H9 (cell line): ENCODE results near the gene MICA. TPM values are rescaled to one million over a fixed set of nuclear protein-coding genes. Genes with fewer than 3 reads are reported as not detected.
"Not testable (repeated sequence)": the region's sequence is repeated elsewhere in the genome, so short reads cannot be mapped to it uniquely, and the experiment has no call there.

Experiments used
- DNase-seq: peaks from one replicate; pipeline ENCODE4 v3.0.0-alpha.2; 2017
- H2AFZ ChIP-seq: one replicate; pipeline ENCODE4 v1.6.1; 2013; ENCODE audit warnings: mild to moderate bottlenecking, low read length, control low read depth, moderate library complexity
- H2AK5ac ChIP-seq: 2 replicates; pipeline ENCODE4 v1.6.1; 2013; ENCODE audit warnings: low read length, control low read depth, mixed read lengths; ENCODE audit not compliant: insufficient read length
- H2BK120ac ChIP-seq: one replicate; pipeline ENCODE4 v1.6.1; 2013; ENCODE audit warnings: low read depth, mild to moderate bottlenecking, low read length, control low read depth, inconsistent platforms; ENCODE audit not compliant: poor library complexity, severe bottlenecking
- H2BK12ac ChIP-seq: 2 replicates; pipeline ENCODE4 v1.6.1; 2013; ENCODE audit warnings: low read length, control low read depth, mixed read lengths, low read depth; ENCODE audit not compliant: insufficient read length
- H2BK15ac ChIP-seq: 2 replicates; pipeline ENCODE4 v1.6.1; 2013; ENCODE audit warnings: low read depth, low read length, control low read depth
- H2BK20ac ChIP-seq: one replicate; pipeline ENCODE4 v1.6.1; 2013; ENCODE audit warnings: low read depth, mild to moderate bottlenecking, low read length, control low read depth, inconsistent platforms; ENCODE audit not compliant: poor library complexity, severe bottlenecking
- H2BK5ac ChIP-seq: 2 replicates; pipeline ENCODE4 v1.6.1; 2013; ENCODE audit warnings: low read length, control low read depth, mixed read lengths; ENCODE audit not compliant: insufficient read length
- H3K14ac ChIP-seq: 2 replicates; pipeline ENCODE4 v1.6.1; 2013; ENCODE audit warnings: low read length, control low read depth; ENCODE audit not compliant: insufficient read depth
- H3K18ac ChIP-seq: 2 replicates; pipeline ENCODE4 v1.6.1; 2013; ENCODE audit warnings: low read depth, mild to moderate bottlenecking, mixed read lengths, low read length, control low read depth; ENCODE audit not compliant: insufficient read length
- H3K23ac ChIP-seq: 2 replicates; pipeline ENCODE4 v1.6.1; 2013; ENCODE audit warnings: low read length, control low read depth, mixed read lengths, low read depth; ENCODE audit not compliant: insufficient read length
- H3K23me2 ChIP-seq: 2 replicates; pipeline ENCODE4 v1.6.1; 2013; ENCODE audit warnings: low read depth, mild to moderate bottlenecking, mixed read lengths, low read length, control low read depth; ENCODE audit not compliant: insufficient read length, poor library complexity, severe bottlenecking
- H3K27ac ChIP-seq: 2 replicates; pipeline ENCODE4 v1.5.1; 2013; ENCODE audit warnings: low read length, control low read depth, mixed read lengths, low read depth; ENCODE audit not compliant: insufficient read length
- H3K27me3 ChIP-seq: 2 replicates; pipeline ENCODE4 v1.6.1; 2013; ENCODE audit warnings: low read length, control low read depth, inconsistent platforms; ENCODE audit not compliant: insufficient read depth
- H3K4ac ChIP-seq: 2 replicates; pipeline ENCODE4 v1.6.1; 2013; ENCODE audit warnings: low read depth, mild to moderate bottlenecking, control low read depth, inconsistent platforms, low read length, moderate library complexity
- H3K4me1 ChIP-seq: 2 replicates; pipeline ENCODE4 v1.6.1; 2013; ENCODE audit warnings: low read length, control low read depth, inconsistent platforms; ENCODE audit not compliant: insufficient read depth
- H3K4me2 ChIP-seq: 2 replicates; pipeline ENCODE4 v1.6.1; 2013; ENCODE audit warnings: low read length, control low read depth, mixed read lengths; ENCODE audit not compliant: insufficient read length, insufficient read depth
- H3K56ac ChIP-seq: 2 replicates; pipeline ENCODE4 v1.6.1; 2013; ENCODE audit warnings: low read depth, mild to moderate bottlenecking, mixed read lengths, low read length, control low read depth; ENCODE audit not compliant: insufficient read length
- H3K79me1 ChIP-seq: 2 replicates; pipeline ENCODE4 v1.6.1; 2013; ENCODE audit warnings: low read depth, mild to moderate bottlenecking, moderate library complexity, low read length, control low read depth, inconsistent platforms; ENCODE audit not compliant: insufficient read depth, poor library complexity, severe bottlenecking
- H3K79me2 ChIP-seq: 2 replicates; pipeline ENCODE4 v1.6.1; 2013; ENCODE audit warnings: low read length, control low read depth, inconsistent platforms; ENCODE audit not compliant: insufficient read depth
- H3K9ac ChIP-seq: 2 replicates; pipeline ENCODE4 v1.6.1; 2013; ENCODE audit warnings: low read length, control low read depth, mixed read lengths; ENCODE audit not compliant: insufficient read length; ENCODE audit errors: extremely low read depth
- H3K9me3 ChIP-seq: one replicate; pipeline ENCODE4 v1.6.1; 2013; ENCODE audit warnings: low read depth, low read length, inconsistent platforms; ENCODE audit not compliant: control insufficient read depth
- H3T11ph ChIP-seq: one replicate; pipeline ENCODE4 v1.6.1; 2013; ENCODE audit warnings: mild to moderate bottlenecking, low read length, control low read depth, inconsistent platforms
- H4K20me1 ChIP-seq: one replicate; pipeline ENCODE4 v1.6.1; 2013; ENCODE audit not compliant: control insufficient read depth, insufficient read length, insufficient read depth
- H4K5ac ChIP-seq: 2 replicates; pipeline ENCODE4 v1.6.1; 2013; ENCODE audit warnings: low read depth, mild to moderate bottlenecking, mixed read lengths, low read length, control low read depth; ENCODE audit not compliant: insufficient read length
- H4K8ac ChIP-seq: replicated peaks from 2 replicates; pipeline ENCODE4 v1.6.1; 2013; ENCODE audit warnings: low read length, control low read depth, mixed read lengths, low read depth; ENCODE audit not compliant: insufficient read length
- H4K91ac ChIP-seq: 2 replicates; pipeline ENCODE4 v1.6.1; 2013; ENCODE audit warnings: low read depth, mild to moderate bottlenecking, moderate library complexity, mixed read lengths, low read length, control low read depth; ENCODE audit not compliant: insufficient read length
- H3K27ac Mint-ChIP-seq, 3 experiments: 2 replicates in 2 of 3; 3 replicates in 1 of 3; pipeline ENCODE4 v1.8.0; 2020 to 2021; ENCODE audit warnings: mixed read lengths in 3 of 3, mild to moderate bottlenecking in 1 of 3, moderate library complexity in 1 of 3
- H3K27me3 Mint-ChIP-seq: 2 replicates; pipeline ENCODE4 v1.8.0; 2021; ENCODE audit warnings: low read depth, mild to moderate bottlenecking, moderate library complexity, mixed read lengths
- H3K36me3 Mint-ChIP-seq, 3 experiments: 2 replicates in 2 of 3; 3 replicates in 1 of 3; pipeline ENCODE4 v1.8.0; 2020 to 2021; ENCODE audit warnings: low read depth in 3 of 3, mixed read lengths in 3 of 3; ENCODE audit not compliant: insufficient read depth in 1 of 3
- H3K4me1 Mint-ChIP-seq, 2 experiments: 2 replicates each; pipeline ENCODE4 v1.8.0; 2020; ENCODE audit warnings: mixed read lengths in 2 of 2
- H3K4me3 Mint-ChIP-seq, 2 experiments: 2 replicates in 1 of 2; 3 replicates in 1 of 2; pipeline ENCODE4 v1.8.0; 2020 to 2021; ENCODE audit warnings: mild to moderate bottlenecking in 2 of 2, mixed read lengths in 2 of 2, moderate library complexity in 1 of 2
- H3K9me3 Mint-ChIP-seq, 2 experiments: 2 replicates in 1 of 2; 3 replicates in 1 of 2; pipeline ENCODE4 v1.8.0; 2020; ENCODE audit warnings: mild to moderate bottlenecking in 2 of 2, mixed read lengths in 2 of 2, moderate library complexity in 1 of 2
- CTCF ChIP-seq: fragments of 200-600 bp; sonication (generic); conservative IDR thresholded peaks from 3 replicates; pipeline ENCODE4 v1.8.0; 2021; ENCODE audit warnings: antibody characterized with exemption, mild to moderate bottlenecking
- WGBS: extraction: QIAGEN DNeasy Blood & Tissue Kit; methylation state at CpG from one replicate; pipeline ENCODE4 v1.1.7; 2013; ENCODE audit warnings: missing lambda C conversion rate, low lambda C conversion rate, mixed read lengths; ENCODE audit not compliant: insufficient read length; ENCODE audit errors: extremely low coverage; 5-methylcytosine and 5-hydroxymethylcytosine counted together
- total RNA-seq: library from RNA; stranded (reverse); gene quantifications from 2 replicates; pipeline ENCODE4 v1.2.1, GENCODE V29; 2021

Gene MICA
- total RNA-seq, 1 experiment from 2014 or later, result 8.5 TPM

GRCh38 chr6:31386977-31387376 is 16.4 kb upstream of the MICA start:
- Histone ChIP-seq H2AK5ac (no peak overlapping the region), H2AFZ (no peak overlapping the region), H3K79me1 (no peaks in the 10 kb centered on the region), H2BK5ac (no peak overlapping the region), H4K8ac (no peak overlapping the region), H3K27me3 (no peaks in the 10 kb centered on the region; the same call in 1 of the 2 replicates), H3K4me2 (no peak overlapping the region), H3K27ac (no peak overlapping the region), H2BK120ac (no peak overlapping the region), H3K14ac (no peak overlapping the region), H3K23me2 (no peaks in the 10 kb centered on the region), H2BK12ac (no peak overlapping the region), H2BK20ac (no peak overlapping the region), H3K18ac (no peak overlapping the region), H3K9ac (no peak overlapping the region), H3K23ac (no peak overlapping the region), H4K91ac (no peak overlapping the region), H4K5ac (no peak overlapping the region), H3K56ac (no peak overlapping the region), H3K4ac (no peak overlapping the region), H3T11ph (no peak overlapping the region), H3K79me2 (no peaks in the 10 kb centered on the region), H2BK15ac (no peak overlapping the region), H3K9me3 (no peaks in the 10 kb centered on the region), H3K4me1 (no peaks in the 10 kb centered on the region; the same call in 1 of the 2 replicates), H4K20me1 (no peaks in the 10 kb centered on the region)
- no peak for TF ChIP-seq CTCF
- Mint-ChIP-seq H3K9me3 (peaks cover 0 to 6% of the 10 kb centered on the region in 2 experiments; a peak in 1 of 5 replicates), H3K36me3 (peaks cover 0 to 4% (median 3%) of the 10 kb centered on the region in 3 experiments; a peak in 2 of 7 replicates), H3K27me3 (peaks cover 4% of the 10 kb centered on the region), H3K4me1 (peaks cover 18 to 20% of the 10 kb centered on the region in 2 experiments), H3K27ac (no peak overlapping the region), H3K4me3 (no peak overlapping the region)
- DNase-seq, result peak; percentile 68
- WGBS, result no CpG with 5 or more reads among the region's 1 CpG

- H3K18ac ChIP-seq, H3K4me3 Mint-ChIP-seq, H3K4me2 ChIP-seq, H3K4ac ChIP-seq, H3K36me3 Mint-ChIP-seq, H2BK12ac ChIP-seq, H3K4me1 ChIP-seq, H3K27ac Mint-ChIP-seq, H3K27ac ChIP-seq, H2AK5ac ChIP-seq, H2BK20ac ChIP-seq, H4K8ac ChIP-seq, H3K27me3 Mint-ChIP-seq, H3K79me1 ChIP-seq, H3K23me2 ChIP-seq, H3K14ac ChIP-seq, H2AFZ ChIP-seq, H3T11ph ChIP-seq, H3K23ac ChIP-seq, H4K20me1 ChIP-seq, H3K9me3 Mint-ChIP-seq, H3K9me3 ChIP-seq, H3K9ac ChIP-seq, H3K79me2 ChIP-seq, H4K5ac ChIP-seq, H2BK15ac ChIP-seq, H3K56ac ChIP-seq, H4K91ac ChIP-seq, H2BK120ac ChIP-seq, H2BK5ac ChIP-seq, H3K27me3 ChIP-seq, DNase-seq: not testable (repeated sequence)
- H3K4me1 Mint-ChIP-seq, result peaks cover 25 to 27% of the 10 kb centered on the region in 2 experiments
- no CpG with 5 or more reads among the region's 13 CpGs for whole genome bisulfite sequencing
Measured at GRCh38 chr6:31388916-31389801, 14.2 kb upstream of the MICA start.
